PC-3 (cell line): ENCODE results near the gene POLD1. TPM values are rescaled to one million over a fixed set of nuclear protein-coding genes. Genes with fewer than 3 reads are reported as not detected.
A peak's percentile ranks its signal among the peaks of the same experiment; 100 is the strongest.

Experiments
- ATAC-seq: fragments of 200-7000 bp; cut with Tn5 transposase; 2 replicates; pipeline ENCODE4 v1.9.1; 2020; ENCODE audit warnings: mild to moderate bottlenecking, moderate library complexity
- BruUV-seq: library from RNA; stranded (reverse); fragments of 400-500 nt; replicated peaks from 2 replicates; lab custom pipeline; 2021; lab: Mats Ljungman, UMichigan
- CTCF ChIA-PET: fragments of 300-600 bp; sonication (Branson Sonifier 250); formaldehyde crosslinking; loops from one replicate; lab custom pipeline; 2022; ENCODE audit warnings: antibody characterized with exemption; lab: Charles Lee
- POLR2A ChIA-PET: fragments of 300-600 bp; sonication (Branson Sonifier 250); formaldehyde crosslinking; loops from one replicate; lab custom pipeline; 2022; ENCODE audit warnings: antibody characterized with exemption; ENCODE audit not compliant: unreplicated experiment; lab: Charles Lee
- DNase-seq: peaks from one replicate; pipeline ENCODE4 v3.0.0-alpha.2; 2015
- H2AFZ ChIP-seq: fragments of 300-600 bp; sonication (generic); 2 replicates; pipeline ENCODE4 v1.6.0; 2016; ENCODE audit warnings: antibody characterized with exemption, low read length
- H3F3A ChIP-seq: fragments of 300-600 bp; sonication (generic); one replicate; pipeline ENCODE4 v1.6.0; 2017; ENCODE audit warnings: antibody characterized with exemption, low read length, control low read depth, mild to moderate bottlenecking; ENCODE audit not compliant: unreplicated experiment
- H3K27ac ChIP-seq: fragments of 300-600 bp; sonication (generic); 2 replicates; pipeline ENCODE4 v1.5.1; 2016; ENCODE audit warnings: mild to moderate bottlenecking, low read length
- H3K27me3 ChIP-seq: fragments of 300-600 bp; sonication (generic); 2 replicates; pipeline ENCODE4 v1.6.1; 2016; ENCODE audit warnings: low read length, mixed read lengths
- H3K36me3 ChIP-seq: fragments of 300-600 bp; sonication (generic); 2 replicates; pipeline ENCODE4 v1.6.1; 2016; ENCODE audit warnings: low read depth, mixed run types, low read length, mixed read lengths
- H3K4me1 ChIP-seq: fragments of 300-600 bp; sonication (generic); 2 replicates; pipeline ENCODE4 v1.5.1; 2016; ENCODE audit warnings: low read length; ENCODE audit not compliant: insufficient read depth
- H3K4me2 ChIP-seq: fragments of 300-600 bp; sonication (generic); 2 replicates; pipeline ENCODE4 v1.6.0; 2016; ENCODE audit warnings: low read length
- H3K4me3 ChIP-seq: fragments of 300-600 bp; sonication (generic); 2 replicates; pipeline ENCODE4 v1.5.1; 2016; ENCODE audit warnings: mild to moderate bottlenecking, low read length, mixed read lengths
- H3K79me2 ChIP-seq: fragments of 300-600 bp; sonication (generic); 2 replicates; pipeline ENCODE4 v1.6.1; 2017; ENCODE audit warnings: low read length, mixed read lengths
- H3K9ac ChIP-seq: fragments of 300-600 bp; sonication (generic); 2 replicates; pipeline ENCODE4 v1.6.0; 2016; ENCODE audit warnings: mild to moderate bottlenecking, low read length
- H3K9me2 ChIP-seq: fragments of 300-600 bp; sonication (generic); replicated peaks from 2 replicates; pipeline ENCODE4 v1.6.1; 2016; ENCODE audit warnings: mixed run types, low read length, mixed read lengths
- H3K9me3 ChIP-seq: fragments of 300-600 bp; sonication (generic); 2 replicates; pipeline ENCODE4 v1.6.1; 2016; ENCODE audit warnings: low read length, mixed read lengths
- H4K20me1 ChIP-seq: fragments of 300-600 bp; sonication (generic); 2 replicates; pipeline ENCODE4 v1.6.1; 2016; ENCODE audit warnings: low read length, mixed read lengths
- CTCF ChIP-seq: fragments of 300-600 bp; sonication (generic); conservative IDR thresholded peaks from 2 replicates; pipeline ENCODE4 v1.5.1; 2017; ENCODE audit warnings: antibody characterized with exemption, low read depth, mild to moderate bottlenecking, low read length
- EZH2 ChIP-seq: fragments of 300-600 bp; sonication (generic); IDR thresholded peaks from one replicate; pipeline ENCODE4 v1.6.1; 2017; ENCODE audit warnings: antibody characterized with exemption, mild to moderate bottlenecking, low read length; ENCODE audit not compliant: unreplicated experiment
- EZH2phosphoT487 ChIP-seq: fragments of 300-600 bp; sonication (generic); IDR thresholded peaks from 2 replicates; pipeline ENCODE4 v1.6.1; 2018; ENCODE audit warnings: mild to moderate bottlenecking, antibody characterized with exemption, low read length, borderline replicate concordance
- intact Hi-C: fragments of 100-400 bp; cut with micrococcal nuclease; formaldehyde crosslinking; loops from 2 replicates; pipeline ENCODE4 v1.9.0; 2023
- total RNA-seq: library from RNA; depleted of rRNA; stranded (reverse); fragments of >200 nt; gene quantifications from 2 replicates; pipeline ENCODE4 v1.2.3, GENCODE V29; 2014

The POLD1 gene
- total RNA-seq, 1 experiment from 2014 or later: 165 TPM

- no peak overlapping the region for H3K9ac ChIP-seq
- no TSS peak for BruUV-seq
- 0 out of 2 replicates have a peak overlapping the region, but pooled peaks have one; percentile 12 for H3K4me2 ChIP-seq
- CTCF ChIA-PET: no interaction called here
- H3K27ac ChIP-seq: no peak overlapping the region
- ATAC-seq (peak; percentile 7), DNase-seq (peak; percentile 43)
- no peak overlapping the region for H2AFZ ChIP-seq
- POLR2A ChIA-PET: no interaction called here
- intact Hi-C loops: no loop called here
- no peaks in the 10 kb centered on the region for H3F3A ChIP-seq
- H3K4me3 ChIP-seq: peak overlapping the region; percentile 27; the same call in 1 of the 2 replicates
- H3K27me3 ChIP-seq: no peaks in the 10 kb centered on the region
- H3K36me3 ChIP-seq: peaks cover 30% of the 10 kb centered on the region
- peaks cover 14% of the 10 kb centered on the region for H3K4me1 ChIP-seq
- H3K9me3 ChIP-seq: no peaks in the 10 kb centered on the region
- peaks cover 8% of the 10 kb centered on the region; the same call in 1 of the 2 replicates for H3K79me2 ChIP-seq
- H4K20me1 ChIP-seq: peaks cover 14% of the 10 kb centered on the region
- no peak for TF ChIP-seq CTCF
- no peak for TF ChIP-seq EZH2phosphoT487
- no peak for TF ChIP-seq EZH2
- no peaks in the 10 kb centered on the region for H3K9me2 ChIP-seq
Observed at GRCh38 chr19:50377051-50377461, 7.1 kb upstream of the POLD1 start.

- ATAC-seq (no peak), DNase-seq (no peak)
- Histone ChIP-seq H4K20me1 (peaks cover 14% of the 10 kb centered on the region), H2AFZ (no peak overlapping the region), H3K4me1 (peaks cover 14% of the 10 kb centered on the region), H3F3A (no peaks in the 10 kb centered on the region), H3K9me2 (no peaks in the 10 kb centered on the region), H3K27ac (no peak overlapping the region), H3K27me3 (no peaks in the 10 kb centered on the region), H3K4me2 (no peak overlapping the region), H3K4me3 (no peak overlapping the region), H3K9me3 (no peaks in the 10 kb centered on the region), H3K36me3 (peaks cover 30% of the 10 kb centered on the region), H3K9ac (no peak overlapping the region), H3K79me2 (peaks cover 8% of the 10 kb centered on the region; the same call in 1 of the 2 replicates)
- BruUV-seq: no TSS peak
- intact Hi-C loops: no loop called here
- no peak for TF ChIP-seq CTCF
- no peak for TF ChIP-seq EZH2
- TF ChIP-seq EZH2phosphoT487: no peak
- ChIA-PET CTCF (no interaction called here), POLR2A (no interaction called here)
Observed at GRCh38 chr19:50377517-50377916, 6.6 kb upstream of the POLD1 start.

- POLR2A ChIA-PET: no interaction called here
- TF ChIP-seq CTCF: no peak
- TF ChIP-seq EZH2phosphoT487: no peak
- no peak for TF ChIP-seq EZH2
- intact Hi-C loops: no loop called here
- Histone ChIP-seq H3K9me3 (no peaks in the 10 kb centered on the region), H3K4me1 (peaks cover 17% of the 10 kb centered on the region), H3K36me3 (peaks cover 30% of the 10 kb centered on the region), H3K9ac (no peak overlapping the region), H3K27ac (no peak overlapping the region), H3K4me3 (no peak overlapping the region), H3K4me2 (no peak overlapping the region), H3F3A (peaks cover 1% of the 10 kb centered on the region), H2AFZ (no peak overlapping the region), H3K27me3 (no peaks in the 10 kb centered on the region), H3K79me2 (peaks cover 8% of the 10 kb centered on the region; the same call in 1 of the 2 replicates), H4K20me1 (peaks cover 14% of the 10 kb centered on the region), H3K9me2 (no peaks in the 10 kb centered on the region)
- DNase-seq (no peak), ATAC-seq (no peak)
- BruUV-seq: TSS peak; percentile 30
- CTCF ChIA-PET: no interaction called here
Observed at GRCh38 chr19:50378169-50378862, 5.8 kb upstream of the POLD1 start.
